Activated CD4-positive, CD25-positive, alpha-beta regulatory T cell (primary cell): Measurements from ENCODE around the gene ADGRF3.
"Not testable (repeated sequence)": the region's sequence is repeated elsewhere in the genome, so short reads cannot be mapped to it uniquely, and the experiment has no call there.

Experiments
- DNase-seq, 4 experiments: peaks; one replicate each; lab custom pipeline; 2025; lab: John Stamatoyannopoulos, UW

Gene ADGRF3

GRCh38 chr2:26274058-26274613 lies 72.5 kb downstream of the ADGRF3 start:
- DNase-seq: no peak

- DNase-seq: no peak
These were observed 73.1 kb downstream of the ADGRF3 start for GRCh38 chr2:26273501-26273900.

- no peak for DNase-seq
These were observed 76.2 kb downstream of the ADGRF3 start for GRCh38 chr2:26270373-26270772.

GRCh38 chr2:26269571-26270158 lies 76.9 kb downstream of the ADGRF3 start:
- DNase-seq: no peak

- not testable (repeated sequence) for DNase-seq
These were observed 77.8 kb downstream of the ADGRF3 start for GRCh38 chr2:26268670-26269385.

- DNase-seq: no peak
These were observed 78.4 kb downstream of the ADGRF3 start for GRCh38 chr2:26268213-26268612.

GRCh38 chr2:26258836-26259235 lies 87.8 kb downstream of the ADGRF3 start:
- not testable (repeated sequence) for DNase-seq
